GM19035 (cell line): ENCODE results near the gene KRTAP10-8.
"Not testable (repeated sequence)": the region's sequence is repeated elsewhere in the genome, so short reads cannot be mapped to it uniquely, and the experiment has no call there.

Source experiments
- ATAC-seq: cut with Tn5 transposase; IDR thresholded peaks from one replicate; pipeline ENCODE4 v1.9.1; 2021; ENCODE audit not compliant: unreplicated experiment

KRTAP10-8 gene

GRCh38 chr21:44598061-44598460 lies 13.8 kb upstream of the KRTAP10-8 start:
- ATAC-seq, result no peak

GRCh38 chr21:44599264-44600029 lies 12.4 kb upstream of the KRTAP10-8 start:
- ATAC-seq, result no peak

- not testable (repeated sequence) for ATAC-seq
Observed at GRCh38 chr21:44600118-44600978, 11.5 kb upstream of the KRTAP10-8 start, which contains the start of gene KRTAP10-7. TSS of gene KRTAP10-7 (plus strand) at chr21:44600597. CDS start at chr21:44600622, 25 bp downstream.

- ATAC-seq, result not testable (repeated sequence)
Observed at GRCh38 chr21:44601091-44601490, 10.8 kb upstream of the KRTAP10-8 start.

GRCh38 chr21:44601596-44602462 lies 10.1 kb upstream of the KRTAP10-8 start:
- no peak for ATAC-seq

GRCh38 chr21:44602463-44602850 lies 9.4 kb upstream of the KRTAP10-8 start:
- ATAC-seq, result no peak

GRCh38 chr21:44603109-44603875 lies 8.6 kb upstream of the KRTAP10-8 start:
- ATAC-seq, result no peak

- ATAC-seq, result no peak
Observed at GRCh38 chr21:44603911-44604310, 8.0 kb upstream of the KRTAP10-8 start.

- no peak for ATAC-seq
Observed at GRCh38 chr21:44606495-44606894, 5.4 kb upstream of the KRTAP10-8 start.

GRCh38 chr21:44609193-44609592 lies 2.7 kb upstream of the KRTAP10-8 start:
- no peak for ATAC-seq

- not testable (repeated sequence) for ATAC-seq
Observed at GRCh38 chr21:44610157-44610843, 1.6 kb upstream of the KRTAP10-8 start.

GRCh38 chr21:44611551-44611950 lies 328 bp upstream of the KRTAP10-8 start:
- no peak for ATAC-seq

GRCh38 chr21:44612669-44613229 lies 870 bp downstream of the KRTAP10-8 start:
- no peak for ATAC-seq

- no peak for ATAC-seq
Observed at GRCh38 chr21:44613386-44614155, 1.7 kb downstream of the KRTAP10-8 start.

GRCh38 chr21:44614161-44614631 lies 2.3 kb downstream of the KRTAP10-8 start:
- no peak for ATAC-seq

- no peak for ATAC-seq
Observed at GRCh38 chr21:44614961-44615391, 3.1 kb downstream of the KRTAP10-8 start.

- no peak for ATAC-seq
Observed at GRCh38 chr21:44615466-44615865, 3.6 kb downstream of the KRTAP10-8 start.

- no peak for ATAC-seq
Observed at GRCh38 chr21:44615911-44616590, 4.2 kb downstream of the KRTAP10-8 start.
